Karpas-422 (cell line): ENCODE measurements around the gene LUC7L. TPM values are rescaled to one million over a fixed set of nuclear protein-coding genes. Genes with fewer than 3 reads are reported as not detected.
"Not testable (repeated sequence)": the region's sequence is repeated elsewhere in the genome, so short reads cannot be mapped to it uniquely, and the experiment has no call there.

Experiments used
- DNase-seq: peaks from one replicate; pipeline ENCODE4 v3.0.0-alpha.2; 2015
- H2AFZ ChIP-seq: fragments of 200-600 bp; sonication (generic); 2 replicates; pipeline ENCODE4 v1.6.1; 2014; ENCODE audit warnings: antibody characterized with exemption, low read length, mixed read lengths
- H3K27ac ChIP-seq: fragments of 200-600 bp; sonication (generic); 2 replicates; pipeline ENCODE4 v1.5.1; 2014; ENCODE audit warnings: mild to moderate bottlenecking, low read length, moderate library complexity
- H3K27me3 ChIP-seq: fragments of 200-600 bp; sonication (generic); 2 replicates; pipeline ENCODE4 v1.6.1; 2014; ENCODE audit warnings: low read length, mixed read lengths
- H3K36me3 ChIP-seq: fragments of 200-600 bp; sonication (generic); 2 replicates; pipeline ENCODE4 v1.6.1; 2014; ENCODE audit warnings: low read length, mixed read lengths; ENCODE audit not compliant: insufficient read depth
- H3K4me1 ChIP-seq: fragments of 200-600 bp; sonication (generic); 2 replicates; pipeline ENCODE4 v1.6.1; 2014; ENCODE audit warnings: mild to moderate bottlenecking, low read length, mixed read lengths
- H3K4me2 ChIP-seq: fragments of 200-600 bp; sonication (generic); 2 replicates; pipeline ENCODE4 v1.6.1; 2014; ENCODE audit warnings: low read length, low read depth, mild to moderate bottlenecking; ENCODE audit not compliant: poor library complexity, severe bottlenecking
- H3K4me3 ChIP-seq: fragments of 200-600 bp; sonication (generic); 2 replicates; pipeline ENCODE4 v1.5.1; 2014; ENCODE audit warnings: mild to moderate bottlenecking, antibody characterized with exemption, low read length, mixed read lengths
- H3K79me2 ChIP-seq: fragments of 200-600 bp; sonication (generic); 2 replicates; pipeline ENCODE4 v1.6.1; 2014; ENCODE audit warnings: mild to moderate bottlenecking, low read length, mixed read lengths
- H3K9ac ChIP-seq: fragments of 200-600 bp; sonication (generic); 2 replicates; pipeline ENCODE4 v1.6.0; 2014; ENCODE audit warnings: low read length
- H3K9me2 ChIP-seq: fragments of 200-600 bp; sonication (generic), shearing (Covaris generic); replicated peaks from 2 replicates; pipeline ENCODE4 v1.6.0; 2014; ENCODE audit warnings: mild to moderate bottlenecking, low read length, moderate library complexity; ENCODE audit not compliant: insufficient read depth
- H3K9me3 ChIP-seq: fragments of 300-700, 200-600 bp; sonication (generic); 2 replicates; pipeline ENCODE4 v1.6.1; 2014; ENCODE audit warnings: low read length, mixed read lengths
- H4K20me1 ChIP-seq: fragments of 200-600 bp; sonication (generic); 2 replicates; pipeline ENCODE4 v1.6.1; 2014; ENCODE audit warnings: mild to moderate bottlenecking, antibody characterized with exemption, low read length, low read depth; ENCODE audit not compliant: insufficient read depth
- total RNA-seq: library from RNA; depleted of rRNA; stranded (reverse); fragments of >200 nt; shearing (Covaris generic); gene quantifications from 2 replicates; pipeline ENCODE4 v1.2.3, GENCODE V29; 2014; ENCODE audit warnings: low replicate concordance

LUC7L gene
- total RNA-seq, 1 experiment from 2014 or later = 85.6 TPM

DNA sequence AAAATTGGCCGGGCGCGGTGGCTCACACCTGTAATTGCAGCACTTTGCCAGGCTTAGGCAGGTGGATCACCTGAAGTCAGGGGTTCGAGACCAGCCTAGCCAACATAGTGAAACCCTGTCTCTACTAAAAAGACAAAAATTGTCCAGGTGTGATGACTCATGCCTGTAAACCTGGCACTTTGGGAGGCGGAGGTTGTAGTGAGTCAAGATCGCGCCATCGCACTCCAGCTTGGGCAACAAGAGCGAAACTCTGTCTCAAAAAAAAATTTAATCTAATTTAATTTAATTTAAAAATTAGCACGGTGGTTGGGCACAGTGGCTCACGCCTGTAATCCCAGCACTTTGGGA, 50.6 kb downstream of the LUC7L start:
- Histone ChIP-seq H3K9me2 (no peaks in the 10 kb centered on the region), H3K79me2 (no peaks in the 10 kb centered on the region), H3K4me2 (no peak overlapping the region), H2AFZ (no peak overlapping the region), H3K4me3 (no peak overlapping the region), H3K9me3 (no peaks in the 10 kb centered on the region), H4K20me1 (peaks cover 5% of the 10 kb centered on the region; the same call in 1 of the 2 replicates), H3K27me3 (no peaks in the 10 kb centered on the region), H3K9ac (no peak overlapping the region), H3K36me3 (no peaks in the 10 kb centered on the region), H3K4me1 (peaks cover 2% of the 10 kb centered on the region; the same call in 1 of the 2 replicates), H3K27ac (no peak overlapping the region)
- no peak for DNase-seq

DNA sequence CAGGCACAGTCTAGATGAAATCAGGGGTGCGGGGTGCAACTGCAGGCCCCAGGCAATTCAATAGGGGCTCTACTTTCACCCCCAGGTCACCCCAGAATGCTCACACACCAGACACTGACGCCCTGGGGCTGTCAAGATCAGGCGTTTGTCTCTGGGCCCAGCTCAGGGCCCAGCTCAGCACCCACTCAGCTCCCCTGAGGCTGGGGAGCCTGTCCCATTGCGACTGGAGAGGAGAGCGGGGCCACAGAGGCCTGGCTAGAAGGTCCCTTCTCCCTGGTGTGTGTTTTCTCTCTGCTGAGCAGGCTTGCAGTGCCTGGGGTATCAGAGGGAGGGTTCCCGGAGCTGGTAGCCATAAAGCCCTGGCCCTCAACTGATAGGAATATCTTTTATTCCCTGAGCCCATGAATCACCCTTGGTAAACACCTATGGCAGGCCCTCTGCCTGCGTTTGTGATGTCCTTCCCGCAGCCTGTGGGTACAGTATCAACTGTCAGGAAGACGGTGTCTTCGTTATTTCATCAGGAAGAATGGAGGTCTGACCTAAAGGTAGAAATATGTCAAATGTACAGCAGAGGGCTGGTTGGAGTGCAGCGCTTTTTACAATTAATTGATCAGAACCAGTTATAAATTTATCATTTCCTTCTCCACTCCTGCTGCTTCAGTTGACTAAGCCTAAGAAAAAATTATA, 51.1 kb downstream of the LUC7L start:
- Histone ChIP-seq H3K27me3 (no peaks in the 10 kb centered on the region), H3K4me2 (no peak overlapping the region), H4K20me1 (peaks cover 5% of the 10 kb centered on the region; the same call in 1 of the 2 replicates), H3K9ac (no peak overlapping the region), H3K4me3 (no peak overlapping the region), H2AFZ (no peak overlapping the region), H3K4me1 (peaks cover 2% of the 10 kb centered on the region; the same call in 1 of the 2 replicates), H3K27ac (no peak overlapping the region), H3K79me2 (no peaks in the 10 kb centered on the region), H3K9me2 (no peaks in the 10 kb centered on the region), H3K36me3 (no peaks in the 10 kb centered on the region), H3K9me3 (no peaks in the 10 kb centered on the region)
- no peak for DNase-seq

DNA sequence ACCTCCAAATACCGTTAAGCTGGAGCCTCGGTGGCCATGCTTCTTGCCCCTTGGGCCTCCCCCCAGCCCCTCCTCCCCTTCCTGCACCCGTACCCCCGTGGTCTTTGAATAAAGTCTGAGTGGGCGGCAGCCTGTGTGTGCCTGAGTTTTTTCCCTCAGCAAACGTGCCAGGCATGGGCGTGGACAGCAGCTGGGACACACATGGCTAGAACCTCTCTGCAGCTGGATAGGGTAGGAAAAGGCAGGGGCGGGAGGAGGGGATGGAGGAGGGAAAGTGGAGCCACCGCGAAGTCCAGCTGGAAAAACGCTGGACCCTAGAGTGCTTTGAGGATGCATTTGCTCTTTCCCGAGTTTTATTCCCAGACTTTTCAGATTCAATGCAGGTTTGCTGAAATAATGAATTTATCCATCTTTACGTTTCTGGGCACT, 51.8 kb downstream of the LUC7L start:
- Histone ChIP-seq H3K9me3 (no peaks in the 10 kb centered on the region), H2AFZ (no peak overlapping the region), H3K9ac (no peak overlapping the region), H3K4me3 (no peak overlapping the region), H4K20me1 (peaks cover 5% of the 10 kb centered on the region; the same call in 1 of the 2 replicates), H3K79me2 (no peaks in the 10 kb centered on the region), H3K27me3 (no peaks in the 10 kb centered on the region), H3K27ac (no peak overlapping the region), H3K4me1 (peaks cover 2% of the 10 kb centered on the region; the same call in 1 of the 2 replicates), H3K4me2 (no peak overlapping the region), H3K9me2 (no peaks in the 10 kb centered on the region), H3K36me3 (no peaks in the 10 kb centered on the region)
- no peak for DNase-seq

- not testable (repeated sequence) for H3K4me2 ChIP-seq, H3K36me3 ChIP-seq, H2AFZ ChIP-seq, H3K9me2 ChIP-seq, H3K27ac ChIP-seq, H4K20me1 ChIP-seq, H3K4me1 ChIP-seq, H3K27me3 ChIP-seq, DNase-seq, H3K9ac ChIP-seq, H3K79me2 ChIP-seq, H3K4me3 ChIP-seq, H3K9me3 ChIP-seq
Observed at GRCh38 chr16:176477-177382, 52.5 kb downstream of the LUC7L start, which contains the start of gene HBA1. HBA1 (plus strand) TSS chr16:176680; CDS start chr16:176717, 37 bp downstream.

GRCh38 chr16:176006-176405, 53.2 kb downstream of the LUC7L start:
- not testable (repeated sequence) for H3K27me3 ChIP-seq, H3K27ac ChIP-seq, H4K20me1 ChIP-seq, H3K9ac ChIP-seq, H3K36me3 ChIP-seq, H3K4me2 ChIP-seq, H3K79me2 ChIP-seq, H3K4me1 ChIP-seq, H2AFZ ChIP-seq, H3K4me3 ChIP-seq, DNase-seq, H3K9me2 ChIP-seq, H3K9me3 ChIP-seq

- Histone ChIP-seq H3K36me3 (no peaks in the 10 kb centered on the region), H3K4me2 (no peak overlapping the region), H3K27me3 (no peaks in the 10 kb centered on the region), H4K20me1 (peaks cover 5% of the 10 kb centered on the region; the same call in 1 of the 2 replicates), H2AFZ (no peak overlapping the region), H3K27ac (no peak overlapping the region), H3K4me3 (no peak overlapping the region), H3K4me1 (no peaks in the 10 kb centered on the region), H3K9me3 (no peaks in the 10 kb centered on the region), H3K9me2 (no peaks in the 10 kb centered on the region), H3K9ac (no peak overlapping the region), H3K79me2 (no peaks in the 10 kb centered on the region)
- no peak for DNase-seq
Observed at GRCh38 chr16:175011-175949, 54.0 kb downstream of the LUC7L start.

DNA sequence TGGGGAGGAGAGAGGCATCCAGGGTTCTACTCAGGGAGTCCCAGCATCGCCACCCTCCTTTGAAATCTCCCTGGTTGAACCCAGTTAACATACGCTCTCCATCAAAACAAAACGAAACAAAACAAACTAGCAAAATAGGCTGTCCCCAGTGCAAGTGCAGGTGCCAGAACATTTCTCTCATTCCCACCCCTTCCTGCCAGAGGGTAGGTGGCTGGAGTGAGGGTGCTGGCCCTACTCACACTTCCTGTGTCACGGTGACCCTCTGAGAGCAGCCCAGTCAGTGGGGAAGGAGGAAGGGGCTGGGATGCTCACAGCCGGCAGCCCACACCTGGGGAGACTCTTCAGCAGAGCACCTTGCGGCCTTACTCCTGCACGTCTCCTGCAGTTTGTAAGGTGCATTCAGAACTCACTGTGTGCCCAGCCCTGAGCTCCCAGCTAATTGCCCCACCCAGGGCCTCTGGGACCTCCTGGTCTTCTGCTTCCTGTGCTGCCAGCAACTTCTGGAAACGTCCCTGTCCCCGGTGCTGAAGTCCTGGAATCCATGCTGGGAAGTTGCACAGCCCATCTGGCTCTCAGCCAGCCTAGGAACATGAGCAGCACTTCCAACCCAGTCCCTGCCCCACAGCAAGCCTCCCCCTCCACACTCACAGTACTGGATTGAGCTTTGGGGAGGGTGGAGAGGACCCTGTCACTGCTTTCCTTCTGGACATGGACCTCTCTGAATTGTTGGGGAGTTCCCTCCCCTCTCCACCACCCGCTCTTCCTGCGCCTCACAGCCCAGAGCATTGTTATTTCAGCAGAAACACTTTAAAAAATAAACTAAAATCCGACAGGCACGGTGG, 55.1 kb downstream of the LUC7L start:
- not testable (repeated sequence) for H3K4me1 ChIP-seq, H3K36me3 ChIP-seq, H3K27me3 ChIP-seq, H3K9me2 ChIP-seq, DNase-seq, H2AFZ ChIP-seq, H3K27ac ChIP-seq, H3K4me3 ChIP-seq, H3K9ac ChIP-seq, H3K9me3 ChIP-seq, H4K20me1 ChIP-seq, H3K4me2 ChIP-seq, H3K79me2 ChIP-seq
